PC-3 (cell line): Measurements from ENCODE around the gene DCTN2.

ENCODE experiments used
- CTCF ChIP-seq: fragments of 300-600 bp; sonication (generic); conservative IDR thresholded peaks from 2 replicates; pipeline ENCODE4 v1.5.1; 2017; ENCODE audit warnings: antibody characterized with exemption, low read depth, mild to moderate bottlenecking, low read length
- EZH2 ChIP-seq: fragments of 300-600 bp; sonication (generic); IDR thresholded peaks from one replicate; pipeline ENCODE4 v1.6.1; 2017; ENCODE audit warnings: antibody characterized with exemption, mild to moderate bottlenecking, low read length; ENCODE audit not compliant: unreplicated experiment
- EZH2phosphoT487 ChIP-seq: fragments of 300-600 bp; sonication (generic); IDR thresholded peaks from 2 replicates; pipeline ENCODE4 v1.6.1; 2018; ENCODE audit warnings: mild to moderate bottlenecking, antibody characterized with exemption, low read length, borderline replicate concordance

- TF ChIP-seq CTCF (no peak), EZH2 (no peak), EZH2phosphoT487 (no peak)
Observed at GRCh38 chr12:57584050-57584449, 37.1 kb upstream of the DCTN2 start.
